Body of pancreas (tissue), 4 donors: ENCODE data around the gene GLS2.

ENCODE experiments used
- CTCF ChIP-seq, 7 experiments: fragments of 450-650 bp in 4 of 7; fragments of 200-600 bp in 3 of 7; sonication (generic) in 3 of 7; IDR thresholded peaks; one replicate each; pipeline ENCODE4 v1.5.1; 2016 to 2019; ENCODE audit warnings: antibody characterized with exemption in 7 of 7
- POLR2A ChIP-seq, 3 donors: fragments of 450-650 bp; IDR thresholded peaks; one replicate each; pipeline ENCODE4 v1.6.1; 2016; ENCODE audit warnings: antibody characterized with exemption in 3 of 3, mild to moderate bottlenecking in 2 of 3

DNA sequence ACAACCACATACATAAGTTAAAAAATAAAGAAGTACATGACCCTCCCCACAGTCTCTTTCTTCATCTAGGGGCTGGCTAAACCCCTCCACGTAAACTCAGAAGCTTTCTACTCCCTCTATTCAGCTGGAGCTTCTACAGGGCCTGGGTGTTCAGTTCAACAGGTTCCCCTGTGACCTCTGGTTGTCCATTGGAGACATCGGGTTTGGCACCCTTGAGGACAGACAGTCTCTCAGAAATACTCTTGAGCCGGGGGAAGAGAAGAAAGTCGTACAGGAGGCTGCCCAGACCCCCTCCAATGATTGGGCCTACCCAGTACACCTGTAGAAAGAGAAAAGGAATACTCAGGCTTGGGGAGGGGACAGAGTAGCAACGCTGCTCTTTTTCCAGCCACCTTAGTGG lies 36.8 kb downstream of the GLS2 start:
- no peak for TF ChIP-seq POLR2A (IDR thresholded peaks at IDR 0.05)
- no peak for TF ChIP-seq CTCF (IDR thresholded peaks at IDR 0.05)
